Measurements from ENCODE around the gene VWA5B2.

VWA5B2 gene

GRCh38 chr3:184223946-184224345 lies 5.4 kb upstream of the VWA5B2 start:
- no peak for DNase-seq (ENCODE audit: low read depth in 2 of 2, low spot score in 1 of 2)

GRCh38 chr3:184227481-184227935 lies 1.9 kb upstream of the VWA5B2 start:
- DNase-seq (ENCODE audit: low read depth in 2 of 2, low spot score in 1 of 2): peak in 1 of 2 donors; percentile 5

GRCh38 chr3:184228376-184229137 lies 828 bp upstream of the VWA5B2 start:
- no peak for DNase-seq (ENCODE audit: low read depth in 2 of 2, low spot score in 1 of 2)

GRCh38 chr3:184230081-184230602 lies 757 bp downstream of the VWA5B2 start:
- DNase-seq (ENCODE audit: low read depth in 2 of 2, low spot score in 1 of 2): no peak

- DNase-seq (ENCODE audit: low read depth in 2 of 2, low spot score in 1 of 2): no peak
Observed at GRCh38 chr3:184230603-184231528, 1.5 kb downstream of the VWA5B2 start.

- no peak for DNase-seq (ENCODE audit: low read depth in 2 of 2, low spot score in 1 of 2)
Observed at GRCh38 chr3:184231671-184232070, 2.3 kb downstream of the VWA5B2 start.

- no peak for DNase-seq (ENCODE audit: low read depth in 2 of 2, low spot score in 1 of 2)
Observed at GRCh38 chr3:184233127-184233843, 3.9 kb downstream of the VWA5B2 start.

- DNase-seq (ENCODE audit: low read depth in 2 of 2, low spot score in 1 of 2): no peak
Observed at GRCh38 chr3:184234224-184234623, 4.8 kb downstream of the VWA5B2 start.

- no peak for DNase-seq (ENCODE audit: low read depth in 2 of 2, low spot score in 1 of 2)
Observed at GRCh38 chr3:184234671-184235380, 5.4 kb downstream of the VWA5B2 start.

- DNase-seq (ENCODE audit: low read depth in 2 of 2, low spot score in 1 of 2): no peak
Observed at GRCh38 chr3:184235381-184236032, 6.1 kb downstream of the VWA5B2 start.

GRCh38 chr3:184236033-184236410 lies 6.6 kb downstream of the VWA5B2 start:
- DNase-seq (ENCODE audit: low read depth in 2 of 2, low spot score in 1 of 2): no peak

GRCh38 chr3:184236636-184237035 lies 7.3 kb downstream of the VWA5B2 start:
- DNase-seq (ENCODE audit: low read depth in 2 of 2, low spot score in 1 of 2): no peak

GRCh38 chr3:184237211-184237610 lies 7.8 kb downstream of the VWA5B2 start:
- no peak for DNase-seq (ENCODE audit: low read depth in 2 of 2, low spot score in 1 of 2)

GRCh38 chr3:184237807-184238206 lies 8.4 kb downstream of the VWA5B2 start:
- DNase-seq (ENCODE audit: low read depth in 2 of 2, low spot score in 1 of 2): no peak

GRCh38 chr3:184238246-184238818 lies 8.9 kb downstream of the VWA5B2 start:
- DNase-seq (ENCODE audit: low read depth in 2 of 2, low spot score in 1 of 2): no peak

GRCh38 chr3:184239221-184239620 lies 9.8 kb downstream of the VWA5B2 start:
- no peak for DNase-seq (ENCODE audit: low read depth in 2 of 2, low spot score in 1 of 2)

- no peak for DNase-seq (ENCODE audit: low read depth in 2 of 2, low spot score in 1 of 2)
Observed at GRCh38 chr3:184239708-184240107, 10.3 kb downstream of the VWA5B2 start.

GRCh38 chr3:184240384-184241140 lies 11.2 kb downstream of the VWA5B2 start:
- no peak for DNase-seq (ENCODE audit: low read depth in 2 of 2, low spot score in 1 of 2)

- no peak for DNase-seq (ENCODE audit: low read depth in 2 of 2, low spot score in 1 of 2)
Observed at GRCh38 chr3:184241141-184241446, 11.7 kb downstream of the VWA5B2 start.

Measured in stimulated activated CD8-positive, alpha-beta memory T cell treated with anti-CD3 and anti-CD28 coated beads, Interleukin-4, amount 100 ng/mL, for 4 hours (primary cell).